AG09319 (cell line): ENCODE measurements around the gene ANKRD39.

Experiments used
- DNase-seq: peaks from one replicate; pipeline ENCODE4 v3.0.0-alpha.2; 2010; ENCODE audit warnings: low read depth; ENCODE audit errors: extremely low read depth
- CTCF ChIP-seq: IDR thresholded peaks from 2 replicates; pipeline ENCODE4 v1.5.1; 2011; ENCODE audit warnings: low read depth, mild to moderate bottlenecking, inconsistent platforms, low read length, moderate library complexity

The ANKRD39 gene

GRCh38 chr2:96819876-96820511 is 37.8 kb downstream of the ANKRD39 start:
- DNase-seq, result no peak
- no peak for TF ChIP-seq CTCF

GRCh38 chr2:96819128-96819875 is 38.5 kb downstream of the ANKRD39 start:
- no peak for DNase-seq
- TF ChIP-seq CTCF, result no peak

- no peak for TF ChIP-seq CTCF
- DNase-seq, result no peak
Observed at GRCh38 chr2:96817882-96818281, 39.9 kb downstream of the ANKRD39 start.

- no peak for DNase-seq
- TF ChIP-seq CTCF, result no peak
Observed at GRCh38 chr2:96816836-96817702, 40.7 kb downstream of the ANKRD39 start.

GRCh38 chr2:96816127-96816835 is 41.5 kb downstream of the ANKRD39 start, which contains the start of gene CNNM3:
Gene CNNM3 (plus strand): TSS chr2:96816268. CDS start chr2:96816278, 10 bp downstream.
- DNase-seq, result peak; percentile 71
- peak; percentile 23 for TF ChIP-seq CTCF

- DNase-seq, result no peak
- TF ChIP-seq CTCF, result no peak
Observed at GRCh38 chr2:96815326-96816126, 42.3 kb downstream of the ANKRD39 start.
